ENCODE measurements around the gene HSPB1. TPM values are rescaled to one million over a fixed set of nuclear protein-coding genes. Genes with fewer than 3 reads are reported as not detected.
"Not testable (repeated sequence)": the region's sequence is repeated elsewhere in the genome, so short reads cannot be mapped to it uniquely, and the experiment has no call there.

HSPB1 gene
- total RNA-seq, 2 experiments from 2014 or later, result 36.5 to 62.9 TPM

- H3K4me3 Mint-ChIP-seq, result no peak overlapping the region
- CTCF ChIA-PET, result interaction anchor here (1.2 to 16.0 kb wide), 2 partner anchors 9 to 11 kb away, joined by 8 to 344 read pairs; partner anchors contain the start of gene HSPB1
- DNase-seq (no peak), ATAC-seq (no peak)
- peaks cover 26% of the 10 kb centered on the region for H3K4me1 Mint-ChIP-seq
- no peaks in the 10 kb centered on the region for H3K36me3 Mint-ChIP-seq
- H3K9me3 Mint-ChIP-seq (ENCODE audit: low read depth), result no peaks in the 10 kb centered on the region
- H3K27ac Mint-ChIP-seq, result no peak overlapping the region
- H3K27me3 Mint-ChIP-seq, result peaks cover 15% of the 10 kb centered on the region
Measured at GRCh38 chr7:76300166-76300731, 2.2 kb upstream of the HSPB1 start.

GRCh38 chr7:76301000-76301399 is 1.5 kb upstream of the HSPB1 start:
- peaks cover 26% of the 10 kb centered on the region for H3K4me1 Mint-ChIP-seq

DNA sequence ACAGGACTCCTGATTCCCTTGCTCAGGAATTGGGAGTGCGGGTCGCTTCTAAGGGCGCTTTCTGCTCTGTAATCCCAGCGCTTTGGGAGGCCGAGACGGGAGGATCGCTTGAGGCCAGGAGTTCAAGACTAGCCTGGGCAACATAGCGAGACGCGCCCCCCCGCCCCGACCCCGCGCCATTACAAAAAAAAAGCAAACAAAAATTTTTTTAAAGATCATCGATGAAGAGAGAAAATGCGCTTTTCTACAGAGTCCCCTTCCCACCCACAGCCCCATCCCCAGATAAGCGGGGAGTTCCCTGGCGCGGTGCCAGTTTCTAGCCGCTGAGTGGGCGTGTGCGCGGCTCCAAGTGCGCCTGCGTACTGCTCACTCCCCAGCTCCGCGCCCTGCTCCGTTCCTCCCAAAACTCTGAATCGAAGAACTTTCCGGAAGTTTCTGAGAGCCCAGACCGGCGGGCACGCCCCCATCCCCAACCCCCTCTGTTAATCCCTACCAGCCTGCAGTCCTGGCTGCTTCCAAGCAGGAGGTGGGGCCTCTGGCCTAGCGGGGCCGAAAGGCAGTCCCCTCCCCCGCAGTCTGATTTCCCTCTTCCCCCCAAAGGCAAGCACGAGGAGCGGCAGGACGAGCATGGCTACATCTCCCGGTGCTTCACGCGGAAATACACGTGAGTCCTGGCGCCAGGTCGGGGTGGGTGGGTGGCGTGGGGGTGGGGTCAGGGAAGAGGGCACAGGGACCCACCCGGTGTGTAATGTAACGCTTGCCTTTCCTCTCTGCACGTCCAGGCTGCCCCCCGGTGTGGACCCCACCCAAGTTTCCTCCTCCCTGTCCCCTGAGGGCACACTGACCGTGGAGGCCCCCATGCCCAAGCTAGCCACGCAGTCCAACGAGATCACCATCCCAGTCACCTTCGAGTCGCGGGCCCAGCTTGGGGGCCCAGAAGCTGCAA is 1.0 kb downstream of the HSPB1 start:
- Mint-ChIP-seq H3K4me3 (peak overlapping the region; percentile 83), H3K9me3 (ENCODE audit: low read depth) (no peaks in the 10 kb centered on the region), H3K27me3 (peaks cover 15% of the 10 kb centered on the region), H3K27ac (peak overlapping the region; percentile 81), H3K4me1 (peaks cover 15% of the 10 kb centered on the region), H3K36me3 (no peaks in the 10 kb centered on the region)
- peak; percentile 78 for ATAC-seq
- DNase-seq, result peak; percentile 79
- CTCF ChIA-PET, result interaction anchor here (1.0 to 19.4 kb wide), 9 partner anchors 10 to 136 kb away, joined by 3 to 344 read pairs (median 5); no protein-coding TSS in a partner anchor

More at GRCh38 chr7:76301000-76301399, 1.5 kb upstream of the HSPB1 start:
- Mint-ChIP-seq H3K9me3 (ENCODE audit: low read depth) (no peaks in the 10 kb centered on the region), H3K36me3 (no peaks in the 10 kb centered on the region), H3K27ac (no peak overlapping the region), H3K27me3 (peaks cover 15% of the 10 kb centered on the region), H3K4me3 (no peak overlapping the region)
- no peak for ATAC-seq
- no peak for DNase-seq
- CTCF ChIA-PET, result interaction anchor here (16.0 to 19.4 kb wide), 2 partner anchors 8 to 10 kb away, joined by 344 read pairs; partner anchors contain the start of gene HSPB1

- H3K4me1 Mint-ChIP-seq, result peaks cover 15% of the 10 kb centered on the region
- CTCF ChIA-PET, result interaction anchor here (4.1 to 19.4 kb wide), 3 partner anchors 10 to 13 kb away, joined by 28 to 344 read pairs (median 38); no protein-coding TSS in a partner anchor
- H3K36me3 Mint-ChIP-seq, result no peaks in the 10 kb centered on the region
- peaks cover 15% of the 10 kb centered on the region for H3K27me3 Mint-ChIP-seq
- ATAC-seq (no peak), DNase-seq (no peak)
- no peak overlapping the region for H3K4me3 Mint-ChIP-seq
- H3K9me3 Mint-ChIP-seq (ENCODE audit: low read depth), result no peaks in the 10 kb centered on the region
- no peak overlapping the region for H3K27ac Mint-ChIP-seq
Measured at GRCh38 chr7:76304888-76305375, 2.5 kb downstream of the HSPB1 start.

- H3K27me3 Mint-ChIP-seq; H3K4me1 Mint-ChIP-seq; H3K27ac Mint-ChIP-seq; H3K36me3 Mint-ChIP-seq; ATAC-seq; H3K9me3 Mint-ChIP-seq (ENCODE audit: low read depth); H3K4me3 Mint-ChIP-seq; DNase-seq: not testable (repeated sequence)
- CTCF ChIA-PET, result interaction anchor here (1.6 to 19.4 kb wide), 2 partner anchors 16 to 35 kb away, joined by 3 to 344 read pairs; no protein-coding TSS in a partner anchor
Measured at GRCh38 chr7:76308874-76309273, 6.4 kb downstream of the HSPB1 start.

DNA sequence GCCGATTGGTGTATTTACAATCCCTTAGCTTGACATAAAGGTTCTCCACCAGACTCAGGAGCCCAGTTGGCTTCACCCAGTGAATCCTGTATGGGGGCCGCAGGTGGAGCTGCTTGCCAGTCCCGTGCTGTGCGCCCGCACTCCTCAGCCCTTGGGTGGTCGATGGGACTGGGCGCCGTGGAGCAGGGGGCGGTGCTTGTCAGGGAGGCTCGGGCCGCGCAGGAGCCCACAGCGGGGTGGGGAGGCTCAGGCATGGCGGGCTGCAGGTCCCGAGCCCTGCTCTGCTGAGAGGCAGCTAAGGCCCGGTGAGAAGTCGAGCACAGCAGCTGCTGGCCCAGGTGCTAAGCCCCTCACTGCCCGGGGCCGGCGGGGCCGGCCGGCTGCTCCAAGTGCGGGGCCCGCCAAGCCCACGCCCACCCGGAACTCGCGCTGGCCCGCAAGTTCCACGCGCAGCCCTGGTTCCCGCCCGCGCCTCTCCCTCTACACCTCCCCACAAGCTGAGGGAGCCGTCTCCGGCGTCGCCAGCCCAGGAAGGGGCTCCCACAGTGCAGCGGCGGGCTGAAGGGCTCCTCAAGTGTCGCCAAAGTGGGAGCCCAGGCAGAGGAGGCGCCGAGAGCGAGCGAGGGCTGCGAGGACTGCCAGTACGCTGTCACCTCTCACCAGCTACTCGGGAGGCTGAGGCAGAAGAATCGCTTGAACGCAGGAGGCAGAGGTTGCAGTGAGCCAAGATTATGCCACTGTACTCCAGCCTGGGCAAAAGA is 7.0 kb downstream of the HSPB1 start:
- not testable (repeated sequence) for H3K9me3 Mint-ChIP-seq (ENCODE audit: low read depth); H3K4me3 Mint-ChIP-seq; H3K27ac Mint-ChIP-seq; DNase-seq; H3K27me3 Mint-ChIP-seq; ATAC-seq; H3K36me3 Mint-ChIP-seq; H3K4me1 Mint-ChIP-seq
- CTCF ChIA-PET, result interaction anchor here (1.6 to 19.4 kb wide), 2 partner anchors 16 to 36 kb away, joined by 3 to 344 read pairs; no protein-coding TSS in a partner anchor

DNA sequence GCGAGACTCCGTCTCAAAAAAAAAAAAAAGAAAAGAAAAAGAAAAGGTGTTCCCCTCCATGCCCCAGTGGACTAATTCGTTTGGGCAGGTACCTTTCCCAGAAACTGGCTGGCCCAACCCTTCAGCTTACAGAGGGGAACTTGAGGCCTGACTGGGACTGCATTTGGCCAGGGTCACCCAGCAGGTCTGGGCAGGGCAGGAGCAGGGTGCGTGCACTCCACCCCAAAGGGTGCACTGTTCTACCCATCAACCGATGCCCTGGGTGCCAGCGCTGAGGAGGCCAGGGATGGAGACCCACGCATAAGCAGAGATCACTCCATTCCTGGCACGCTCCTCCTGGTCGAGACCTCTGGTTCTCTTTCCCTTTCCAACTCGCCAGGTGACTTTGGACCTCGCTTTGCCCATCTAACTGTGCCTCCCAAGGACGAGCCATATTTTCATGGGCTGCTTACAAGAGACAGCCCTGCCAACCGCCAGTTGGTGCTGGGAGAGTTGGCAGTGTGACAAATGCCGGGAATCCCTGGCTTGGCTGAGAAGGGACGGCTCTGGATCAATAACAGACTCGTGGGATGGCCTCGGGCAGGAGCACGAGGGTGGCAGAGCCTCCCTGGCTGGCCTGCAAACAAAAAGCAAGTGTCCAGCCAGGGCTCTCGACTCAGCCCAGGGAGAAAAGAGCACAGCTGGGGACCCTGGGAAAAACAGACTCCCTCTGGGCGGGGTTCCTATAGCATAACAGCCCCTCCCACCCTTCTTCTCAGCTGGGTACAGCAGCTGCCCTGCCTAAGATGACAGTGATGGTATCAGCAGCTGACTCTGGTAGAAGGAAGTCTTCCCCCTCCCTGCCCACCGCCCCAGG is 7.9 kb downstream of the HSPB1 start:
- DNase-seq (no peak), ATAC-seq (no peak)
- H3K27ac Mint-ChIP-seq, result no peak overlapping the region
- CTCF ChIA-PET, result interaction anchor here (9.4 to 19.4 kb wide), 2 partner anchors 17 to 133 kb away, joined by 143 to 344 read pairs; no protein-coding TSS in a partner anchor
- no peak overlapping the region for H3K4me3 Mint-ChIP-seq
- H3K9me3 Mint-ChIP-seq (ENCODE audit: low read depth), result no peaks in the 10 kb centered on the region
- no peaks in the 10 kb centered on the region for H3K36me3 Mint-ChIP-seq
- peaks cover 4% of the 10 kb centered on the region for H3K4me1 Mint-ChIP-seq
- H3K27me3 Mint-ChIP-seq, result no peaks in the 10 kb centered on the region

DNA sequence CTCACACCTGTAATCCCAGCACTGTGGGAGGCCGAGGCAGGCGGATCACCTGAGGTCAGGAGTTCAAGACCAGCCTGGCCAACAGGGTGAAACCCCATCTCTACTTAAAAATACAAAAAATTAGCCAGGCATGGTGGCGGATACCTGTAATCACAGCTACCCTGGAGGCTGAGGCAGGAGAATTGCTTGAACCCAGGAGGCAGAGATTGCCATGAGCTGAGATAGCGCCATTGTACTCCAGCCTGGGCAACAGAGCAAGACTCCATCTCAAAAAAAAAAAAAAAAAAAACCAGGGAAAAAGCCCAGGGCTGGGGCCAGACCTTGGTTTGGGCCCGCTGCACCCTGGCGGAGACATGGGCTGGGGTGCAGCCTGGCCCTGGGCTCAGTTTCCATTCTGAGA is 9.4 kb downstream of the HSPB1 start:
- not testable (repeated sequence) for DNase-seq; H3K27ac Mint-ChIP-seq; H3K4me3 Mint-ChIP-seq; H3K27me3 Mint-ChIP-seq; ATAC-seq; H3K36me3 Mint-ChIP-seq; H3K9me3 Mint-ChIP-seq (ENCODE audit: low read depth); H3K4me1 Mint-ChIP-seq
- CTCF ChIA-PET, result interaction anchor here (0.8 to 19.4 kb wide), 4 partner anchors 19 to 134 kb away, joined by 3 to 344 read pairs (median 73); no protein-coding TSS in a partner anchor

DNA sequence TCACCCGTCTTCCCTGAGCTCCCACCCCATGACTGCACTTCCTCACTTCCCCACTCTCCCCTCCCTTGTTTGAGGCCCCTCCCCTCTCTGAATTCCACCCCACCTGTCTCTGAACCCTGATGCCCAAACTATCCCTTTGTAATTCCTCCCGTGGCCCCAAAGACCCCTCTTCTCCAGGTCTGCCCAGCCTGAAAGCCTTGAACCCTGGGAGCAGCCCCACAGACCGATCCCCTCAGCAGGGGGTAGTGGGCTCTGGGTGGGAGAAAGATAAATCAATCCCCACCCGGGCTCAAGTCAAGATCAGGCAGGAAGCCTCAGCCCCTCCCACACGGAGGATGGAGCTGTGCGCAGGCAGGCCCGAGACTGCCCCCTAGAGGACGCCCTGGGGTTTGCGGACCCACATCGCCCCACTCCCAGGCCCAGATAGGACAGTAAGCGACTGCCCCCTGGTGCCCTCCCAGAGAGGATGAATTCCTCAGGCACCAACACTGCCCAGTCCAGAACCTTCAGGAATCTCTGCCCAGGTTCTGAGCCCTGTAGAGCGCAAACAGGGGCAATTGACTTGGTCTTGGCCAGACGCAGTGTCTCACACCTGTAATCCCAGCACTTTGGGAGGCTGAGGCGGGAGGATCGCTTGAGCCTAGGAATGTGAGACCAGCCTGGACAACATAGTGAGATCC is 11.7 kb downstream of the HSPB1 start:
- H3K36me3 Mint-ChIP-seq, result no peaks in the 10 kb centered on the region
- CTCF ChIA-PET, result interaction anchor here (0.6 to 19.4 kb wide), 32 partner anchors 10 to 294 kb away, joined by 3 to 344 read pairs (median 4); partner anchors contain the start of genes HSPB1, MDH2, STYXL1 and YWHAG
- peaks cover 20% of the 10 kb centered on the region for H3K4me1 Mint-ChIP-seq
- peak; percentile 98 for DNase-seq
- H3K4me3 Mint-ChIP-seq, result no peak overlapping the region
- H3K27ac Mint-ChIP-seq, result peak overlapping the region; percentile 77
- no peaks in the 10 kb centered on the region for H3K9me3 Mint-ChIP-seq (ENCODE audit: low read depth)
- peak; percentile 59 for ATAC-seq
- H3K27me3 Mint-ChIP-seq, result no peaks in the 10 kb centered on the region

- H3K27me3 Mint-ChIP-seq; ATAC-seq; H3K9me3 Mint-ChIP-seq (ENCODE audit: low read depth); H3K4me3 Mint-ChIP-seq; H3K36me3 Mint-ChIP-seq; DNase-seq; H3K27ac Mint-ChIP-seq: not testable (repeated sequence)
- H3K4me1 Mint-ChIP-seq, result peaks cover 25% of the 10 kb centered on the region
- CTCF ChIA-PET, result interaction anchor here (1.0 to 19.4 kb wide), 17 partner anchors 10 to 267 kb away, joined by 3 to 344 read pairs (median 8); partner anchors contain the start of genes HSPB1, MDH2, STYXL1 and YWHAG
Measured at GRCh38 chr7:76314740-76315139, 12.3 kb downstream of the HSPB1 start.

- ATAC-seq (no peak), DNase-seq (no peak)
- Mint-ChIP-seq H3K36me3 (peaks cover 3% of the 10 kb centered on the region), H3K4me1 (peaks cover 30% of the 10 kb centered on the region), H3K27ac (no peak overlapping the region), H3K4me3 (no peak overlapping the region), H3K9me3 (ENCODE audit: low read depth) (no peaks in the 10 kb centered on the region), H3K27me3 (no peaks in the 10 kb centered on the region)
- CTCF ChIA-PET, result interaction anchor here (1.6 to 19.4 kb wide), 10 partner anchors 11 to 147 kb away, joined by 4 to 344 read pairs (median 19); partner anchors contain the start of genes HSPB1 and YWHAG
Measured at GRCh38 chr7:76315364-76315763, 12.9 kb downstream of the HSPB1 start.
